Progenitor cell of endocrine pancreas (in vitro differentiated cells): Measurements from ENCODE around the gene MAGI1. TPM values are rescaled to one million over a fixed set of nuclear protein-coding genes. Genes with fewer than 3 reads are reported as not detected.

Experiments used
- DNase-seq: peaks from one replicate; pipeline ENCODE4 v3.0.0; 2021; ENCODE audit warnings: low spot score; ENCODE audit not compliant: unreplicated experiment
- H3K27ac Mint-ChIP-seq: 2 replicates; pipeline ENCODE4 v1.8.0; 2021; ENCODE audit warnings: mild to moderate bottlenecking, moderate library complexity, mixed read lengths
- H3K27me3 Mint-ChIP-seq: 2 replicates; pipeline ENCODE4 v1.8.0; 2021; ENCODE audit warnings: mixed read lengths
- H3K36me3 Mint-ChIP-seq: 2 replicates; pipeline ENCODE4 v1.8.0; 2022; ENCODE audit warnings: mixed read lengths; ENCODE audit not compliant: insufficient read depth
- H3K4me1 Mint-ChIP-seq: 2 replicates; pipeline ENCODE4 v1.8.0; 2021; ENCODE audit warnings: low read depth, mixed read lengths
- H3K4me3 Mint-ChIP-seq: 2 replicates; pipeline ENCODE4 v1.8.0; 2021; ENCODE audit warnings: low read depth, mild to moderate bottlenecking, moderate library complexity, mixed read lengths
- H3K9me3 Mint-ChIP-seq: 2 replicates; pipeline ENCODE4 v1.8.0; 2021; ENCODE audit warnings: low read depth, mixed read lengths
- CTCF ChIP-seq: fragments of 200-600 bp; sonication (generic); IDR thresholded peaks from one replicate; pipeline ENCODE4 v1.5.0; 2021; ENCODE audit warnings: antibody characterized with exemption, mild to moderate bottlenecking; ENCODE audit not compliant: unreplicated experiment
- total RNA-seq: library from RNA; stranded (reverse); gene quantifications from 2 replicates; pipeline ENCODE4 v1.2.1, GENCODE V29; 2021

The MAGI1 gene
- total RNA-seq, 1 donor from 2014 or later, result 142 TPM

GRCh38 chr3:65945480-65945879, 93.2 kb downstream of the MAGI1 start:
- Mint-ChIP-seq H3K4me1 (peaks cover 39% of the 10 kb centered on the region), H3K4me3 (no peak overlapping the region), H3K27me3 (no peaks in the 10 kb centered on the region), H3K9me3 (no peaks in the 10 kb centered on the region), H3K27ac (no peak overlapping the region), H3K36me3 (peaks cover 1% of the 10 kb centered on the region)
- TF ChIP-seq CTCF, result no peak
- DNase-seq, result no peak

GRCh38 chr3:65944252-65944651, 94.5 kb downstream of the MAGI1 start:
- Mint-ChIP-seq H3K27ac (no peak overlapping the region), H3K27me3 (no peaks in the 10 kb centered on the region), H3K36me3 (peaks cover 1% of the 10 kb centered on the region), H3K4me1 (peaks cover 38% of the 10 kb centered on the region), H3K4me3 (no peak overlapping the region), H3K9me3 (no peaks in the 10 kb centered on the region)
- no peak for TF ChIP-seq CTCF
- DNase-seq, result no peak

GRCh38 chr3:65939801-65940246, 98.9 kb downstream of the MAGI1 start:
- DNase-seq, result no peak
- H3K27me3 Mint-ChIP-seq, result no peaks in the 10 kb centered on the region
- H3K4me1 Mint-ChIP-seq, result peaks cover 50% of the 10 kb centered on the region
- H3K27ac Mint-ChIP-seq, result peak overlapping the region; percentile 2
- TF ChIP-seq CTCF, result no peak
- H3K9me3 Mint-ChIP-seq, result no peaks in the 10 kb centered on the region
- H3K4me3 Mint-ChIP-seq, result no peak overlapping the region
- peaks cover 4% of the 10 kb centered on the region for H3K36me3 Mint-ChIP-seq

GRCh38 chr3:65939184-65939583, 99.5 kb downstream of the MAGI1 start:
- Mint-ChIP-seq H3K4me1 (peaks cover 52% of the 10 kb centered on the region), H3K4me3 (no peak overlapping the region), H3K36me3 (peaks cover 3% of the 10 kb centered on the region), H3K27me3 (no peaks in the 10 kb centered on the region), H3K9me3 (no peaks in the 10 kb centered on the region), H3K27ac (peak overlapping the region; percentile 2)
- no peak for DNase-seq
- no peak for TF ChIP-seq CTCF

GRCh38 chr3:65938676-65939075, 100.0 kb downstream of the MAGI1 start:
- Mint-ChIP-seq H3K27ac (no peak overlapping the region), H3K9me3 (no peaks in the 10 kb centered on the region), H3K36me3 (peaks cover 3% of the 10 kb centered on the region), H3K4me3 (no peak overlapping the region), H3K27me3 (no peaks in the 10 kb centered on the region), H3K4me1 (peaks cover 52% of the 10 kb centered on the region)
- no peak for TF ChIP-seq CTCF
- DNase-seq, result no peak
